HG03097 (cell line): Measurements from ENCODE around the gene SRSF7.
"Not testable (repeated sequence)": the region's sequence is repeated elsewhere in the genome, so short reads cannot be mapped to it uniquely, and the experiment has no call there.

ENCODE experiments used
- ATAC-seq: cut with Tn5 transposase; IDR thresholded peaks from one replicate; pipeline ENCODE4 v1.9.1; 2021; ENCODE audit not compliant: unreplicated experiment, low FRiP score

Gene SRSF7

GRCh38 chr2:38750891-38751595 lies at the start of gene SRSF7:
TSS of gene SRSF7 (minus strand) at chr2:38751361. CDS start at chr2:38751256, 105 bp downstream.
- ATAC-seq: peak; percentile 85

- ATAC-seq: no peak
Observed at GRCh38 chr2:38797953-38798352, 46.8 kb upstream of the SRSF7 start.

DNA sequence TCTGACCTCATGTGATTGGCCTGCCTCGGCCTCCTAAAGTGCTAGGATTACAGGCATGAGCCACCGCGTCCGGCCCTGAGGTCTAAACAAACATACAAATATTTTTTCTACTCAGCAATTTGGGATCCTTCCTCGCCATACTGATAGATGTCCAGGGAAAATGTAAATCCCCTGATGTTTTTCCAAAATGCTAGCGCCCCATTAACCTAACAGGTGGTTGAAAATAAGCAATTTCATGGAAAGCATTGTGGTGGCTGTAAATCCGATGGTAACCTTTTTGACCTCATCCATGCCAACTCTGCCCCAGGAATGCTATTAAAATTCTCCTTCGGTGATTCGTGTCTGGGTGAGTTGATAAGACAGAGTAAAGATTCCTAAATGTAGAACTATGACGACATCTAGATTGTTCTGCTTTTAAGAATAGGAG lies 46.1 kb upstream of the SRSF7 start:
- ATAC-seq: no peak

- not testable (repeated sequence) for ATAC-seq
Observed at GRCh38 chr2:38795016-38795415, 43.9 kb upstream of the SRSF7 start.

DNA sequence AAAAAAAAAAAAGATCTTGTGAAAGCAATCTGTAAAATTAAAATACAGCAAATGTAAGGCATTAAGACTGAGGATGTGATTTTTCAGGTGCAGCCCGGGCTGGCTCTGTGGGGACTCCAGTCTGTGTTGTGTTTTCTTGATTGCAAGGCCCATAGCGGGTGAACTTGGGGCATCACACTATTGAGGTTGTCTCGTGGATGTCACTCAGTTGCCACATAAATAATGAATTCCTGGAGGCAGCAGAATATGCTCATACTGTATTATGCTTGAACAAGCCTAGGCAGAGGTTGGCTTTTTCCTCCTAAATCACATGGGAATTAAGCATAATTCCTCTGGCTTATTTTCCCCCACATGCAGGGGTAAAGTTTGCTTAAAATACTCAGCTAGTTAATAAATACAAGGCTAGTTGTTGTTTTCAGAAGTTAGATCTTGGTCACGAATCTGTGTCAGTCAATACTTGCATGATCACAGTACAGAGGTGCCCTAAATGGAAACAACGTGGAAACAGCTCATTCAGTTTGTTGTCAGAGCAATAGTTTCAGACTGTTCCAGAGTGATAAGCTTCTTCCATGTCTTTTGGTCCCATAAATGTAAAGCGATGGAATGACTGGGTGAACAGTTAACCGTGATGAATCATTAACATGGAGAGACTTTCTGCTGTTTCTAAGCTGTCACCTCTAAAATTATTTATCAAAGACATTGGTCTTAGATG lies 43.2 kb upstream of the SRSF7 start:
- ATAC-seq: no peak

DNA sequence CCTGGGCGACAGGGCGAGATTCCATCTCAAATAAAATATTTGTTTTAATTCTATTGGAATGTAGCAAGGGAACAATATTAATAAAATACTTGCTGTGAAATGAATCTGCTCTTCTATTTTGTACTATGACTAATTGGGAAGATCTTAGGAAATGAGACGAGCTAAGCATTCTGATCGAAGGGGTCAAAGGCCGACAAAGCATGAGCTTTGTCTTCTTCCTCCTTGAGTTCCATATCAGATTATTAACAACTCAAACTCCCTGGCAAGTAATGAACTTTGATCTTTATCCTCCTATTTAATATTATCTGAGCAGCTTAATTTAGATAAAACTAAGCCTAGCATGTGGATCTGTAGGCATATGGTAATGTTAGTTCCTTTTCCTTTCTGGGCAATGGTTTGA lies 42.4 kb upstream of the SRSF7 start:
- ATAC-seq: no peak

GRCh38 chr2:38792751-38793150 lies 41.6 kb upstream of the SRSF7 start:
- no peak for ATAC-seq

GRCh38 chr2:38792321-38792720 lies 41.2 kb upstream of the SRSF7 start:
- ATAC-seq: not testable (repeated sequence)

DNA sequence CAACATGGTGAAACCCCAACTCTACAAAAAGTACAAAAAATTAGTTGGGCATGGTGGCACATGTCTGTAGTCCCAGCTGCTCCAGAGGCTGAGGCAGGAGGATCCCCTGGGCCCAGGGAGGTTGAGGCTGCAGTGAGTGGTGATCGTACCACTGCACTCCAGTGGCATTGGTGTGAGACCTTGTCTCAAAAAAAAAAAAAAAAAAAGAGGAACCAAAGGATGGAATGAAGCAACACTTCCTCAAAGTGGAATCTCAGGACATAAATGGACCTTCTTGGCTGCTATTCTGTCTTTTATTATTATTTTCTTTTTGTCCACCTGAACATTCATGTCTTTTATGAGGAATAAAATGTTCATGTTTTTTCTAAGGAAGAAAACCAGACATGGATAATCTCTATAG lies 40.6 kb upstream of the SRSF7 start:
- no peak for ATAC-seq

DNA sequence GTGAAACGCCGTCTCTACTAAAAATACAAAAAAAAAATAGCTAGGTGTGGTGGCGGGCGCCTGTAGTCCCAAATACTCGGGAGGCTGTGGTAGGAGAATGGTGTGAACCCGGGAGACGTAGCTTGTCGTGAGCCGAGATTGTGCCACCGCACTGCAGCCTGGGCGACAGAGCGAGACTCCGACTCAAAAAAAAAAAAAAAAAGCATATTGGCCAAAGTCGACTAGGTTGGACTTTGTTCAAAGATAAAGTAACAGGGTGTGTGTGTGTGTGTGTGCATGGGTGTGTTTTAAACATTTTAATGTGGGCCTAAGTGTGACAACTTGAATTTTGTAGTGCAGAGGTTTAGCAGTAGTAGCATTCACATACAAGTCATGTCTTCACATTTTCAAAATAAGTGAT lies 38.5 kb upstream of the SRSF7 start:
- no peak for ATAC-seq

- no peak for ATAC-seq
Observed at GRCh38 chr2:38788306-38788705, 37.1 kb upstream of the SRSF7 start.

DNA sequence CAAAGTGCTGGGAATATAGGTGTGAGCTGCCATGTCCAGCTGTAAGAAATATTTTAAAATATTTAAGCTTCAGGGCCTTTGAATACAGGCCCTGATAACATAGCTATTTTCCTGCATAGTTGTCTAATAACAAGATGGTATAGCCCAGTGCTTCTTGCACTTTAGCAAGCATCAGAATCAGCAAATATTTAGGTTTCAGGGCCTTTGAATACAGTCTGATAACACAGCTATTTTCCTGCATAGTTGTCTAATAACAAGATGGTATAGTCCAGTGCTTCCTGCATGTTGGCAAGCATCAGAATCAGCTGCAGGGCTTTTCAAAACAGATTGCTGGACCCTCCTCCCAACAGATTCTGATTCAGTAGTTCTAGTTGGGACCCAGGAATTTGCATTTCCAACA lies 32.4 kb upstream of the SRSF7 start:
- no peak for ATAC-seq

DNA sequence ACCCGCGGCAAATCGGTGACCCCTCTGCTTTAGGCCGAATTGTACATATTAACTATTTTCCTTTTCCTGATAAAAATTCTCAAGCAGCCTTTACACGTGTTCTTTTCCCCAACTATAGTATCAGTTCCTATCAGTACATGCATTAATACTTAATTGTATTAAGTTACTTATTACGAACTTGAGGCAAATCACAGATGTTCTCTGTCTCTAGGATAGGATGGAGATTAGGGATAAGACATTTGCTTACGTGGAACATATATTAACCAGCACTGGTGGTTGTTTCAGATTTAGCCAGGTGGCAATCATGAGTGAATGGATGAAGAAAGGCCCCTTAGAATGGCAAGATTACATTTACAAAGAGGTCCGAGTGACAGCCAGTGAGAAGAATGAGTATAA lies 27.5 kb upstream of the SRSF7 start:
- no peak for ATAC-seq

DNA sequence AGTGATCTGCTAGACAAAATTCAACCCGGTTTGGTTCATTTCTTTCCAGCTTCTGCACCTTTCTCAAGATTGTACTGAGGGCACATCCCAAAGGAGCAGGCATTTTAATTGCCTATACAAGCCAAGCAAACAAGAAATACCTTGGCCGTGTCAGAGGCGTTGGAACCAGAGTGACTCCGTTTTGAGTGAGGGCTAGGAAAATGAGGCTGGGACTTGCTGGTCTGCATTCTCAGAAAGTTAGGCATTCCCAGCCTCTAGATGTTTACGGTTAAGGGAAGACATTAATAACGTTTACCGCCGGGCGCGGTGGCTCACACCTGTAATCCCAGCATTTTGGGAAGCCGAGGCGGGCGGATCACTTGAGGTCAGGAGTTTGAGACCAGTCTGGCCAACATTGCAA lies 25.4 kb upstream of the SRSF7 start:
- no peak for ATAC-seq

DNA sequence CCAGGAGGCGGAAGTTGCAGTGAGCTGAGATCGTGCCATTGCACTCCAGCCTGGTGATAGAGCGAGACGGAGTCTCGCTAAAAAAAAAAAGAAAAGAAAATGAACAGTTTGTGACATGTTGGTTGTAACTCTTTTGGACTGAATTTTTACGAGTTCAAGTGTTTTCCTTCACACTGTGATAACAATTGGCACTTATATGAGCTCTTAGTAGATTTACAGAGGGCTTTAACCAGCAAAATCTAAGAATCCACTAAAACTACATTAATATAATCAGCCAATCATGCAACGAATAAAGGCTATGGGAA lies 24.7 kb upstream of the SRSF7 start:
- no peak for ATAC-seq

DNA sequence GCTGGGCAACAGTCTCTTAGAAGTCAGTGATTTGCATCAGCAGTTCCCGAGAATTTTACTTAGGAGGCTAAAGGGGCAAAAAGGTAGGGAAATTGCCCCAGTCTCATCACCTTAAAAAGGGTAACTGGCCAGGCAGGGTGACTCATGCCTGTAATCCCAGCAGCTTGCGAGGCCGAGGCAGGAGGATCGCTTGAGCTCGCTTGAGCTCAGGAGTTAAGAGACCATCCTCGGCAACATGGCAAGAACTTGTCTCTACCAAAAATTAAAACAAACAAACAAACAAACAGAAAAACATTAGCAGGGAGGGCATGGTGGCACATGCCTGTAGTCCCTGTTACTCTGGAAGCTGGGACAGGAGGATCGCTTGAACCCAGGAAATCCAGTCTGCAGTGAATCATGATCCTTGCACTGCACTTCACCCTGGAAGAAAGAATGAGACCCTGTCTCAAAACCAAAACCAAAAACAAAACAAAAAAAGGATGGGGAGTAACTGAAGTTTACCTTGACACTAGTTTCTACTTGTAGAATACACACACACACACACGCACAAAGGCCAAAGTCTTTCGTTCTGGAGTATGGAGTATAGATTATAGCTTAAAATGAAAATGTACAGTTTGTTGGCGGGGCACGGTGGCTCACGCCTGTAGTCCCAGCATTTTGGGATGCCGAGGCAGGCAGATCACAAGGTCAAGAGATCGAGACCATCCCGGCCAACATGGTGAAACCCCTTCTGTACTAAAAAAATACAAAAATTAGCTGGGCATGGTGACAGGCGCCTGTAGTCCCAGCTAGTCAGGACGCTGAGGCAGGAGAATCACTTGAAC lies 24.1 kb upstream of the SRSF7 start:
- ATAC-seq: no peak

- no peak for ATAC-seq
Observed at GRCh38 chr2:38771632-38772031, 20.5 kb upstream of the SRSF7 start.

- no peak for ATAC-seq
Observed at GRCh38 chr2:38765551-38765950, 14.4 kb upstream of the SRSF7 start.

DNA sequence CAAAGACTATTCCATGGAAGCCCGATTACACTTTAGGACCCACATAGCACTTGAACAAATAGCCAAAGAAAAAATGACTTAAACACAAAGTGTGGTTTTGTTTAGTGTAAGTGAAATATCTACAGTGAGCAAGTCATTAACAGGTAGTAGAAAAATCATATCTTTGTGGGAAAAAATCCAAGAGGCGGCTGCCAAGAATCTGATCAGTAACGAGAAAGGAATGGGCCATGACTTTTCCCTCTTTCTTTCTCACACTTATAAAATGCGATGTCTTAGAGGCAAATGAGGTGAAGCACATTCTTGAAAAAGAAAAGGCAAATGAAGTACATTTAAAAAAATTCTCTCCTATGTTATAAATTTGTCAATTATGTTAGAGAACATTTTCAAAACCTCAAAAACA lies 14.0 kb upstream of the SRSF7 start:
- no peak for ATAC-seq

GRCh38 chr2:38763728-38764127 lies 12.6 kb upstream of the SRSF7 start:
- ATAC-seq: no peak

DNA sequence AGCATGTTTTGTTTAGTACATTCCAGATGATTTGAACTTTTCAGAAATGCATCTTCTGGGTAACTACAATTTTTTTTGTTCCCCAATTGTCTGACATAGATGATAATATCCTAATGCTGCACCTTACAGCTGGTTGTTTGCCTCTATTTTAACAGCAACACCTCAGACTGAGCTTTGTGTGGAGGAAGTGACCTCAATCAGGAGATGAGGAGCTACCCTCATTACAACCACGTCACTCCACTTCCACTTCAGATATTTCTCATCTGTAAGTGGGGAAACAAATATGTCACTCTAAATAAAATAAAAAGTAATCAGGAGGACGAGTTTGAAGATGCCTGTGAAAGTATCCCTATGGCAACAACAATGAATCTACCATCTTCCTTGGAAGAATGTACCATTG lies 12.1 kb upstream of the SRSF7 start:
- no peak for ATAC-seq

- ATAC-seq: not testable (repeated sequence)
Observed at GRCh38 chr2:38755891-38756290, 4.7 kb upstream of the SRSF7 start.
